Upper lobe of left lung (tissue), 6 donors: Measurements from ENCODE around the gene MGST2. TPM values are rescaled to one million over a fixed set of nuclear protein-coding genes. Genes with fewer than 3 reads are reported as not detected.

Source experiments
- ATAC-seq, 2 donors: fragments of 200-7000 bp; cut with Tn5 transposase; one replicate each; pipeline ENCODE4 v1.9.1; 2022; ENCODE audit warnings: mild to moderate bottlenecking in 2 of 2, moderate library complexity in 2 of 2; ENCODE audit not compliant: low FRiP score in 2 of 2
- DNase-seq, 2 donors: peaks; one replicate each; pipeline ENCODE4 v3.0.0-alpha.2; 2019 to 2020
- H3K27ac ChIP-seq, 4 donors: fragments of 200-600 bp; sonication (generic); one replicate each; pipeline ENCODE4 v1.5.1; 2016 to 2019
- H3K27me3 ChIP-seq, 4 donors: fragments of 200-600 bp; sonication (generic); one replicate each; pipeline ENCODE4 v1.5.1; 2017 to 2019
- H3K36me3 ChIP-seq, 4 donors: fragments of 200-600 bp; sonication (generic); one replicate each; pipeline ENCODE4 v1.5.1; 2016 to 2019
- H3K4me1 ChIP-seq, 4 donors: fragments of 200-600 bp; sonication (generic); one replicate each; pipeline ENCODE4 v1.5.1; 2018 to 2019
- H3K4me3 ChIP-seq, 4 donors: fragments of 200-600 bp; sonication (generic); one replicate each; pipeline ENCODE4 v1.5.1; 2017 to 2019; ENCODE audit warnings: mild to moderate bottlenecking in 2 of 4, moderate library complexity in 1 of 4
- H3K9me3 ChIP-seq, 4 donors: fragments of 200-600 bp; sonication (generic); one replicate each; pipeline ENCODE4 v1.5.1; 2018 to 2019
- EP300 ChIP-seq, 4 donors: sonication (generic); formaldehyde crosslinking; IDR thresholded peaks; one replicate each; pipeline ENCODE4 v1.5.1; 2017; ENCODE audit warnings: antibody characterized with exemption in 4 of 4, control low read depth in 2 of 4
- POLR2A ChIP-seq, 4 donors: fragments of 450-650 bp; IDR thresholded peaks; one replicate each; pipeline ENCODE4 v1.5.1; 2016 to 2017; ENCODE audit warnings: antibody characterized with exemption in 4 of 4, mild to moderate bottlenecking in 2 of 4
- POLR2AphosphoS5 ChIP-seq, 2 donors: sonication (generic); formaldehyde crosslinking; IDR thresholded peaks; one replicate each; pipeline ENCODE4 v1.5.1; 2017; ENCODE audit warnings: antibody characterized with exemption in 2 of 2
- WGBS, 2 donors: methylation state at CpG; one replicate each; pipeline ENCODE4 v1.1.5; 2017 to 2018; 5-methylcytosine and 5-hydroxymethylcytosine counted together
- total RNA-seq, 6 donors: library from RNA; depleted of rRNA in 4 of 6; stranded (reverse); fragments of >200 nt in 4 of 6; gene quantifications; one replicate each; pipeline versions ENCODE4 v1.1.0 to v1.2.1, GENCODE V29; 2016 to 2021
- TF ChIP-seq, protein P1 (sequence below), 6 experiments: fragments of 450-650 bp in 4 of 6; fragments of 200-600 bp in 2 of 6; sonication (generic) in 2 of 6; IDR thresholded peaks; one replicate each; pipeline ENCODE4 v1.5.1; 2016 to 2019; ENCODE audit warnings: antibody characterized with exemption in 6 of 6
- donor health status: DM: no; HTN: no; CAD: no; lungs with moderate emphysema.
- donor health status: DM: no; HTN: yes; CAD: no; lungs with severe emphysema.

MGST2 gene
- total RNA-seq, 6 donors from 2014 or later: 12.6 to 64.0 (median 39.1) TPM

DNA sequence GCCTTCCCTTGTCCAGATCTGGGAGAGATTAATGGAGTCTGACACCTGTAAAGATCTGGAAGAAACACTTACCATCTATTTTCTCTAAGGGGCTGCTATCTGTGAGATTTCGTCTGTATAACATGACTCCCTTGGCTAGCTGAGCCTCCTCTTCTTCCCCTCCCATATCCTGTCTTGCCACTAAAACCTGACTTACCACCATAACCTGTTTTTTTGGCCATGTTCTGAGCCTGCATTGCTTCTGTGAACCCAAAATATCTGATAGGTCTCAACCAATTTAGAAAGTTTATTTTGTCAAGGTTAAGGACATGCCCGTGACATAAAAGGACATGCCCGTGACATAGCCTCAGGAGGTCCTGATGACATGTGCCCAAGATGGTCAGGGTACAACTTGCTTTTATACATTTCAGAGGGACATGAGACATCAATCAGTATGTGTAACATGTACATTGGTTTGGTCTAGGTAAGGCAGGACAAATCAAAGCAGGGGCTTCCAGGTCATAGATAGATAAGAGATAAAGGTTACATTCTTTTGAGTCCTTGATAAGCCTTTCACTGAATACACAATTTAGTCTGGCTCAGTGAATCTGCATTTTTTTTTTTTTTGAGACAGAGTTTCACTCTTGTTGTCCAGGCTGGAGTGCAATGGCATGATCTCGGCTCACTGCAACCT lies 11.4 kb downstream of the MGST2 start:
- peaks cover 4 to 26% (median 16%) of the 10 kb centered on the region in 4 donors for H3K36me3 ChIP-seq
- WGBS, 2 donors: 89 to 94% methylated on average over 4 of the region's 4 CpGs
- H3K27me3 ChIP-seq: no peaks in the 10 kb centered on the region
- no peak overlapping the region for H3K4me3 ChIP-seq
- peaks cover under 1 to 8% (median 5%) of the 10 kb centered on the region in 4 donors for H3K4me1 ChIP-seq
- H3K27ac ChIP-seq: peak overlapping the region in 1 of 4 donors; percentile 22
- no peak for ATAC-seq
- H3K9me3 ChIP-seq: no peaks in the 10 kb centered on the region
- no peak for DNase-seq
- TF ChIP-seq POLR2A (IDR thresholded peaks at IDR 0.05) (no peak), EP300 (IDR thresholded peaks at IDR 0.05) (no peak), POLR2AphosphoS5 (IDR thresholded peaks at IDR 0.05) (no peak)
- TF ChIP-seq, protein P1, sequence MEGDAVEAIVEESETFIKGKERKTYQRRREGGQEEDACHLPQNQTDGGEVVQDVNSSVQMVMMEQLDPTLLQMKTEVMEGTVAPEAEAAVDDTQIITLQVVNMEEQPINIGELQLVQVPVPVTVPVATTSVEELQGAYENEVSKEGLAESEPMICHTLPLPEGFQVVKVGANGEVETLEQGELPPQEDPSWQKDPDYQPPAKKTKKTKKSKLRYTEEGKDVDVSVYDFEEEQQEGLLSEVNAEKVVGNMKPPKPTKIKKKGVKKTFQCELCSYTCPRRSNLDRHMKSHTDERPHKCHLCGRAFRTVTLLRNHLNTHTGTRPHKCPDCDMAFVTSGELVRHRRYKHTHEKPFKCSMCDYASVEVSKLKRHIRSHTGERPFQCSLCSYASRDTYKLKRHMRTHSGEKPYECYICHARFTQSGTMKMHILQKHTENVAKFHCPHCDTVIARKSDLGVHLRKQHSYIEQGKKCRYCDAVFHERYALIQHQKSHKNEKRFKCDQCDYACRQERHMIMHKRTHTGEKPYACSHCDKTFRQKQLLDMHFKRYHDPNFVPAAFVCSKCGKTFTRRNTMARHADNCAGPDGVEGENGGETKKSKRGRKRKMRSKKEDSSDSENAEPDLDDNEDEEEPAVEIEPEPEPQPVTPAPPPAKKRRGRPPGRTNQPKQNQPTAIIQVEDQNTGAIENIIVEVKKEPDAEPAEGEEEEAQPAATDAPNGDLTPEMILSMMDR (IDR thresholded peaks at IDR 0.05): no peak

DNA sequence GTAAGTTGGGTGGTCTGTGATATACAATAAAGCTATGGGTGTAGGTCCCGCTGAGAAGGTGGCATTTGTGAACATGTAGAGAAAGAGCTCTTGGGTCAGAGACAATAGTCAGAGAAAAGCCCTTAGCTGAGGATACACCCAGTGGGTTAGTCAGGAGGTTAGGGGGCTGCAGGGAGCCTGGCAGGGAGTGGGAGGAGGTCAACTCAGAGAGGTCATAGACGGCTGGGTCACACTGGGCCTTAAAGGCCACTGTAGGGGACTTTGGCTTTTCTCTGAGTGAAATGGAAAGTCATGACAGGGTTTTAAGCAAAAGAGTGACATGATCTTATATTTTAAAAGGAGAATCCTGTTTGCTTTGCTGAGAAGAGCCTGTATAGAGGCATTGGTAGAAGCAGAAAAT lies 16.7 kb downstream of the MGST2 start:
- no peak for ATAC-seq
- H3K27ac ChIP-seq: peak overlapping the region in 2 of 4 donors; percentile 7 to 62
- DNase-seq: no peak
- no peaks in the 10 kb centered on the region for H3K27me3 ChIP-seq
- H3K4me3 ChIP-seq: no peak overlapping the region
- H3K4me1 ChIP-seq: peaks cover 11 to 22% (median 15%) of the 10 kb centered on the region in 4 donors
- H3K36me3 ChIP-seq: peaks cover 7 to 24% (median 13%) of the 10 kb centered on the region in 4 donors
- no peaks in the 10 kb centered on the region for H3K9me3 ChIP-seq
- no peak for TF ChIP-seq EP300 (IDR thresholded peaks at IDR 0.05)
- TF ChIP-seq POLR2A (IDR thresholded peaks at IDR 0.05): no peak
- TF ChIP-seq, protein P1 (IDR thresholded peaks at IDR 0.05): no peak
- no peak for TF ChIP-seq POLR2AphosphoS5 (IDR thresholded peaks at IDR 0.05)
- WGBS, 2 donors: 82% methylated on average over 2 of the region's 2 CpGs

DNA sequence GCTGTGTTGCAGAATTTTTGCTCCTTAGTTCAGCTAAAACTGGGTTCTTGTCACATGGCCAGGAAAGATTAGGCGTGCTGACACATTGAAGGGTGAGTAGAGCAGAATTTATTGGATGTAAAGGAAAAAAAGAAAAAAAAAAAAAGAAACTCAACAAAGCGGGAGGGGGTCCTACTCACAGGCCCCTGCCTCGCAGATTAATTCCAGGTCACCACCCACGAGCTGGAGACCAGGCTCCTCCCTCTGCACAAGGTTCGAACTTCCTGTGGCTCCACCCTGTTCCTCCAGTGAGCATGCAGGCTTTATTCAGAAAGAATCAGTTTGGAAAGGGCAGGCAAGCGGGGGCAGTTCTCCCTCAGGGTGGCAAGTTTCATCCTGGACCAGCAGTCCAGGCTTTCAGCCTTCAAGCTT lies 17.1 kb downstream of the MGST2 start:
- Histone ChIP-seq H3K4me3 (no peak overlapping the region), H3K9me3 (no peaks in the 10 kb centered on the region), H3K4me1 (peaks cover 11 to 25% (median 15%) of the 10 kb centered on the region in 4 donors), H3K27ac (peak overlapping the region in 3 of 4 donors; percentile 7 to 62 (median 16)), H3K27me3 (no peaks in the 10 kb centered on the region), H3K36me3 (peaks cover 7 to 24% (median 13%) of the 10 kb centered on the region in 4 donors)
- WGBS, 2 donors: 46 to 61% methylated on average over 6 of the region's 6 CpGs
- TF ChIP-seq, protein P1 (IDR thresholded peaks at IDR 0.05): no peak
- no peak for TF ChIP-seq POLR2AphosphoS5 (IDR thresholded peaks at IDR 0.05)
- TF ChIP-seq POLR2A (IDR thresholded peaks at IDR 0.05): no peak
- TF ChIP-seq EP300 (IDR thresholded peaks at IDR 0.05): no peak
- ATAC-seq: no peak
- no peak for DNase-seq

DNA sequence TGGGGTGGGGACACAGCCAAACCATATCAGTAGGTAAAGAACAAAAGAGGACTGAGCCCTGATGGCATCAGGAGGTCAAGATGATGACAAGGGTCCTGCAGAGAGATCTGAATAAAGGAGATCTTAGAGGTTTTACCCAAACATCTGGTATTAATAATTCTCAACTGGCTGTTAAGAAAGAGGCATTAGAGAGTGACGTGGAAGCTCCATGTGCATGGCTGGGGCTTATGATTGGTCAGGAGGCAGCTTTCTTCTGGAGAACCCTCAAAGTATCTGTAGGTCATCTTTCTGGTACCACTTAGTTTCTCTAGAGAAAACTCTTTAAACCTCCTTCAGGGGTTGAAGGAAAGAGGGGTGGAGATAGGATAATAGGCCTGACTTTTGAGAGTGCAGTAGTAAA lies 18.7 kb downstream of the MGST2 start:
- TF ChIP-seq POLR2A (IDR thresholded peaks at IDR 0.05) (no peak), EP300 (IDR thresholded peaks at IDR 0.05) (no peak), POLR2AphosphoS5 (IDR thresholded peaks at IDR 0.05) (no peak)
- DNase-seq (no peak), ATAC-seq (no peak)
- 95 to 100% methylated on average over 1 of the region's 1 CpG for WGBS, 2 donors
- no peak overlapping the region for H3K4me3 ChIP-seq
- H3K27me3 ChIP-seq: no peaks in the 10 kb centered on the region
- H3K9me3 ChIP-seq: no peaks in the 10 kb centered on the region
- H3K27ac ChIP-seq: no peak overlapping the region
- peaks cover 11 to 25% (median 15%) of the 10 kb centered on the region in 4 donors for H3K4me1 ChIP-seq
- peaks cover 2 to 12% (median 6%) of the 10 kb centered on the region in 4 donors for H3K36me3 ChIP-seq

DNA sequence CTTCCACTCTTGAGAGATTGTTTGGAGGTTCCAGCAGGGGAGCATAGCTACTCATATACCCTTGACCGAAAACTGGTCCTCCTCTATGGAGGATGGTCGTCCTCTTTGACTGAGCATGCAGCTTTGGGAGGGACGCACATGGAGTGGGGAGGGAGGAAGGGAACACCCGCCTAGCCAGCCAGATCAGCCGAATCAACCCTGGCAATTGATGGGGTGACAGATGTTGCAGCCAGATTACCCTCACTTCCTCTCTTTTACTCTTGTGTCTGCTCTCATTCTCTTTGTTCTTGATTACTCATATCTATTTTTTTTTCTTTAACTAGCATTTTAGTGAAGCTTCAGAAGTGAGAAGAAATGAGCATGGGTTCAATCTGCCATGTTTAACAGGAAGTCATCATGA lies 19.6 kb downstream of the MGST2 start:
- WGBS, 2 donors: 82 to 83% methylated on average over 5 of the region's 5 CpGs
- ATAC-seq: no peak
- TF ChIP-seq EP300 (IDR thresholded peaks at IDR 0.05): no peak
- TF ChIP-seq, protein P1 (IDR thresholded peaks at IDR 0.05): no peak
- no peak for TF ChIP-seq POLR2AphosphoS5 (IDR thresholded peaks at IDR 0.05)
- no peak for TF ChIP-seq POLR2A (IDR thresholded peaks at IDR 0.05)
- no peak overlapping the region for H3K4me3 ChIP-seq
- H3K36me3 ChIP-seq: peaks cover 0 to 5% (median 3%) of the 10 kb centered on the region in 4 donors
- H3K4me1 ChIP-seq: peaks cover 11 to 23% (median 15%) of the 10 kb centered on the region in 4 donors
- no peak for DNase-seq
- no peaks in the 10 kb centered on the region for H3K27me3 ChIP-seq
- no peak overlapping the region for H3K27ac ChIP-seq
- no peaks in the 10 kb centered on the region for H3K9me3 ChIP-seq
